RWPE1 (cell line): ENCODE data around the gene LRRC8C.

Experiments
- CTCF ChIA-PET: fragments of 350-600 bp; sonication (Branson Sonifier 250); formaldehyde crosslinking; extraction: SDS; loops from one replicate; lab custom pipeline; 2021; lab: Yijun Ruan, JAX
- POLR2A ChIA-PET: fragments of 400-600 bp; formaldehyde crosslinking; extraction: SDS; loops from one replicate; lab custom pipeline; 2020; ENCODE audit warnings: antibody characterized with exemption; ENCODE audit not compliant: low non-redundant PET; lab: Yijun Ruan, JAX
- DNase-seq: peaks from one replicate; pipeline ENCODE4 v3.0.0; 2012; ENCODE audit warnings: low spot score
- H3K27ac ChIP-seq: fragments of 450-650 bp; 2 replicates; pipeline ENCODE4 v1.5.1; 2017
- CTCF ChIP-seq: fragments of 450-650 bp; conservative IDR thresholded peaks from 2 replicates; pipeline ENCODE4 v1.5.1; 2017; ENCODE audit warnings: low read depth, mild to moderate bottlenecking

Gene LRRC8C

GRCh38 chr1:89640440-89640839, 7.5 kb downstream of the LRRC8C start:
- no peak for DNase-seq
- H3K27ac ChIP-seq = no peak overlapping the region
- no peak for TF ChIP-seq CTCF
- ChIA-PET POLR2A (interaction anchor here (0.6 kb wide), 1 partner anchor 14 kb away, joined by 11 read pairs; no protein-coding TSS in a partner anchor), CTCF (interaction anchor here (0.7 kb wide), 1 partner anchor 35 kb away, joined by 4 read pairs; no protein-coding TSS in a partner anchor)

GRCh38 chr1:89641781-89642180, 8.9 kb downstream of the LRRC8C start:
- ChIA-PET CTCF (interaction anchor here (1.1 kb wide), 1 partner anchor 121 kb away, joined by 3 read pairs; no protein-coding TSS in a partner anchor), POLR2A (no interaction called here)
- H3K27ac ChIP-seq = no peak overlapping the region
- no peak for DNase-seq
- no peak for TF ChIP-seq CTCF

GRCh38 chr1:89643577-89643976, 10.7 kb downstream of the LRRC8C start:
- DNase-seq = no peak
- POLR2A ChIA-PET = no interaction called here
- TF ChIP-seq CTCF = no peak
- CTCF ChIA-PET = interaction anchor here (0.6 kb wide), 1 partner anchor 334 kb away, joined by 3 read pairs; no protein-coding TSS in a partner anchor
- no peak overlapping the region for H3K27ac ChIP-seq

GRCh38 chr1:89644119-89644814, 11.3 kb downstream of the LRRC8C start:
- CTCF ChIA-PET = interaction anchor here (0.5 to 0.6 kb wide), 2 partner anchors 53 to 334 kb away, joined by 3 to 4 read pairs; no protein-coding TSS in a partner anchor
- no peak overlapping the region for H3K27ac ChIP-seq

GRCh38 chr1:89646259-89646658, 13.3 kb downstream of the LRRC8C start:
- POLR2A ChIA-PET = no interaction called here

More at GRCh38 chr1:89644119-89644814, 11.3 kb downstream of the LRRC8C start:
- POLR2A ChIA-PET = no interaction called here
- TF ChIP-seq CTCF = no peak
- no peak for DNase-seq

GRCh38 chr1:89649783-89650182, 16.9 kb downstream of the LRRC8C start:
- TF ChIP-seq CTCF = no peak
- no peak overlapping the region for H3K27ac ChIP-seq
- ChIA-PET POLR2A (no interaction called here), CTCF (no interaction called here)
- no peak for DNase-seq

More at GRCh38 chr1:89646259-89646658, 13.3 kb downstream of the LRRC8C start:
- H3K27ac ChIP-seq = no peak overlapping the region
- TF ChIP-seq CTCF = no peak
- CTCF ChIA-PET = no interaction called here
- no peak for DNase-seq
